DOHH2 (cell line): Measurements from ENCODE around the gene TOP2A.

Experiments
- H3F3A ChIP-seq: fragments of 200-600 bp; sonication (generic), shearing (Covaris generic); 2 replicates; pipeline ENCODE4 v1.6.0; 2016; ENCODE audit warnings: antibody characterized with exemption, mild to moderate bottlenecking; ENCODE audit not compliant: control insufficient read depth, insufficient read depth
- H3K27ac ChIP-seq: fragments of 200-600 bp; sonication (generic); 2 replicates; pipeline ENCODE4 v1.5.1; 2014; ENCODE audit warnings: low read depth, mild to moderate bottlenecking, low read length, moderate library complexity
- H3K27me3 ChIP-seq: fragments of 200-600 bp; sonication (generic); 2 replicates; pipeline ENCODE4 v1.6.1; 2014; ENCODE audit warnings: mild to moderate bottlenecking, low read length, mixed read lengths; ENCODE audit not compliant: control insufficient read depth
- H3K36me3 ChIP-seq: fragments of 200-600 bp; sonication (generic); 2 replicates; pipeline ENCODE4 v1.6.1; 2014; ENCODE audit warnings: mild to moderate bottlenecking, low read length, moderate library complexity, mixed read lengths; ENCODE audit not compliant: control insufficient read depth
- H3K4me1 ChIP-seq: fragments of 200-600 bp; sonication (generic); 2 replicates; pipeline ENCODE4 v1.6.1; 2014; ENCODE audit warnings: mild to moderate bottlenecking, low read length, mixed read lengths; ENCODE audit not compliant: control insufficient read depth
- H3K4me2 ChIP-seq: fragments of 200-600 bp; sonication (generic); 2 replicates; pipeline ENCODE4 v1.6.0; 2014; ENCODE audit warnings: mild to moderate bottlenecking, low read length, moderate library complexity
- H3K4me3 ChIP-seq: fragments of 200-600 bp; sonication (generic); 2 replicates; pipeline ENCODE4 v1.5.1; 2014; ENCODE audit warnings: mild to moderate bottlenecking, low read length, mixed read lengths
- H3K79me2 ChIP-seq: fragments of 200-600 bp; sonication (generic); 2 replicates; pipeline ENCODE4 v1.6.1; 2014; ENCODE audit warnings: mild to moderate bottlenecking, low read length, mixed read lengths; ENCODE audit not compliant: control insufficient read depth
- H3K9me2 ChIP-seq: fragments of 200-600 bp; sonication (generic); replicated peaks from 2 replicates; pipeline ENCODE4 v1.6.1; 2014; ENCODE audit warnings: mild to moderate bottlenecking, low read length, mixed read lengths; ENCODE audit not compliant: control insufficient read depth
- H3K9me3 ChIP-seq: fragments of 200-600 bp; sonication (generic); 2 replicates; pipeline ENCODE4 v1.6.1; 2014; ENCODE audit warnings: antibody characterized with exemption, low read length, mixed read lengths; ENCODE audit not compliant: control insufficient read depth, insufficient read depth
- H4K20me1 ChIP-seq: fragments of 200-600 bp; sonication (generic); 2 replicates; pipeline ENCODE4 v1.6.0; 2014; ENCODE audit warnings: low read depth, mild to moderate bottlenecking, antibody characterized with exemption, low read length, moderate library complexity; ENCODE audit not compliant: control insufficient read depth, insufficient read depth
- EZH2phosphoT487 ChIP-seq: fragments of 200-600 bp; sonication (generic); IDR thresholded peaks from 2 replicates; pipeline ENCODE4 v1.6.1; 2017; ENCODE audit warnings: borderline replicate concordance, mild to moderate bottlenecking, antibody characterized with exemption, low read length, moderate library complexity, mixed read lengths
- TF ChIP-seq, protein P1 (sequence below): fragments of 200-600 bp; sonication (generic); IDR thresholded peaks from one replicate; pipeline ENCODE4 v1.5.1; 2014; ENCODE audit warnings: antibody characterized with exemption, mild to moderate bottlenecking, low read depth, low read length; ENCODE audit not compliant: poor library complexity, severe bottlenecking

The TOP2A gene

DNA sequence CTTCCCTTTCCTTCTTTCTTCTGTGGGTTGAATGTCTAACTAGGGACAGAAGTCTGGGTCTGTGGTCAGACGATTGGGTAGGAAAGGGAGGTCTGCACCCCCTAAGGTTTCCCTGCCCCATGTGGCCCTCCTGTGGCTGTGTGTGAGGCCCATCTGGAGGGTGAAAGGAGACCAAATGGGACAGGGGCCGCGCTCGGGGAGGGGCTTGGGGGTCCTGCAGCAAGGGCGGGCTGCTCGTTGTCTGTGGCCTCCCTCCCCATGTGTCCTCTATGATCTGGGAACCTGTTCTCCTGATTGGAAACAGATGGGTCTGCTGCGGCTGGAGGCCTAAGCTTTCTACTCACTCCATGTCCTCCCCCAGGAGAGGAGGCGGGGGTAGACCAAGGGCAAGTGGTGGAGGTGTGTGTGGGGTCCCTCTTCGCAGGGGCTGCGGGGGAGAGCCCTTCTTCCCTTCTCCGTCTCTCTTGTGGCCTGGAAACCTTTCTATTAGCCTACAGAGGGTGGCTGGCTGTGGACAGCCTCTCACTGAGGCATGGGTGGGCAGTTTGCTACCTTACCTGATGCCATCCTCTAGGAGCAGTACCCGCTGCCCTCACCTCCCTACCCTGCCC lies 44.1 kb upstream of the TOP2A start:
- Histone ChIP-seq H3K4me2 (no peak overlapping the region), H3K27me3 (peaks cover 19% of the 10 kb centered on the region; the same call in 1 of the 2 replicates), H3K27ac (no peak overlapping the region), H3K4me3 (no peak overlapping the region), H3K4me1 (no peaks in the 10 kb centered on the region), H3K36me3 (no peaks in the 10 kb centered on the region), H3K9me2 (no peaks in the 10 kb centered on the region), H4K20me1 (no peaks in the 10 kb centered on the region), H3F3A (no peaks in the 10 kb centered on the region), H3K9me3 (no peaks in the 10 kb centered on the region), H3K79me2 (no peaks in the 10 kb centered on the region)
- TF ChIP-seq, protein P1, sequence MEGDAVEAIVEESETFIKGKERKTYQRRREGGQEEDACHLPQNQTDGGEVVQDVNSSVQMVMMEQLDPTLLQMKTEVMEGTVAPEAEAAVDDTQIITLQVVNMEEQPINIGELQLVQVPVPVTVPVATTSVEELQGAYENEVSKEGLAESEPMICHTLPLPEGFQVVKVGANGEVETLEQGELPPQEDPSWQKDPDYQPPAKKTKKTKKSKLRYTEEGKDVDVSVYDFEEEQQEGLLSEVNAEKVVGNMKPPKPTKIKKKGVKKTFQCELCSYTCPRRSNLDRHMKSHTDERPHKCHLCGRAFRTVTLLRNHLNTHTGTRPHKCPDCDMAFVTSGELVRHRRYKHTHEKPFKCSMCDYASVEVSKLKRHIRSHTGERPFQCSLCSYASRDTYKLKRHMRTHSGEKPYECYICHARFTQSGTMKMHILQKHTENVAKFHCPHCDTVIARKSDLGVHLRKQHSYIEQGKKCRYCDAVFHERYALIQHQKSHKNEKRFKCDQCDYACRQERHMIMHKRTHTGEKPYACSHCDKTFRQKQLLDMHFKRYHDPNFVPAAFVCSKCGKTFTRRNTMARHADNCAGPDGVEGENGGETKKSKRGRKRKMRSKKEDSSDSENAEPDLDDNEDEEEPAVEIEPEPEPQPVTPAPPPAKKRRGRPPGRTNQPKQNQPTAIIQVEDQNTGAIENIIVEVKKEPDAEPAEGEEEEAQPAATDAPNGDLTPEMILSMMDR = no peak
- no peak for TF ChIP-seq EZH2phosphoT487

DNA sequence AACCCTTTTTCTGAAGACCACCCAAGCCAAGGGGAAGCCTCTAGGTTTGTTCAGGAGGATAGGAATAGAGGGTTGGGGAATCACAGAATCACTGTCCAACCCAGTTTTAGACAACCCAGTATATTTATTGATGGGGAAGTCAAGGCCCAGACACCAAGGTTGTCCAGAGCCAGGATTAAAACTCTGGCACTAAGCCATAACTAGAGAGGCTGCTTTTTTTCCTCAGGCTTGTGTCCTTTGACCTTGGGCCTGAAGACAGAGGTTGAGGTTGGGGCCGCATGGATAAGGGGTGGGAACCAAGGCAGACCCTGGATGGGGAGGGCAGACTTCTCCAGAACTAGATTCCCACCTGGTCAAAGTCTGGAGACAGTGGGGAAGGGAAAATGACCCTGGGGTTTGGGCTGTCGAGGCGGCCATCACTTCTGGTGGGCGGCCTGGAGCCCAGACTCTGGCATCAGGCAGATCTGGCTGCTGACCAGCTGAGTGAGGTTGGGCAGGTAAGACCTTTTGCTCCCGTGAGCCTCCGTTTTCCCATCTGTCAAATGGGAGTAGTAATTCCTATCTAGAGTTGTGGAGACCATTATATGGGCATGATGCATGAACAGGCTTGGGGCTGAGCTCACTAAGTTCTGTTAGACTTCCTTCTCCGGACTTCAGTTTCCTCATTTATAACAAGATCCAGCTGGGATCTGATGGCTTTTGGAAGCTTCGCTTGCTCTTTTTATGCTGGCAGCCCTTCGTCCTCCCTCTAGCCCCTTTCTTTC lies 43.5 kb upstream of the TOP2A start:
- H3K9me3 ChIP-seq = no peaks in the 10 kb centered on the region
- TF ChIP-seq, protein P1 = no peak
- no peak for TF ChIP-seq EZH2phosphoT487
- H3K9me2 ChIP-seq = no peaks in the 10 kb centered on the region
- H3K4me2 ChIP-seq = no peak overlapping the region
- peaks cover 16% of the 10 kb centered on the region; the same call in 1 of the 2 replicates for H3K27me3 ChIP-seq
- no peaks in the 10 kb centered on the region for H3K36me3 ChIP-seq
- no peak overlapping the region for H3K27ac ChIP-seq
- no peaks in the 10 kb centered on the region for H3K79me2 ChIP-seq
- H3F3A ChIP-seq = no peaks in the 10 kb centered on the region
- H3K4me1 ChIP-seq = no peaks in the 10 kb centered on the region
- H4K20me1 ChIP-seq = no peaks in the 10 kb centered on the region
- H3K4me3 ChIP-seq = no peak overlapping the region

DNA sequence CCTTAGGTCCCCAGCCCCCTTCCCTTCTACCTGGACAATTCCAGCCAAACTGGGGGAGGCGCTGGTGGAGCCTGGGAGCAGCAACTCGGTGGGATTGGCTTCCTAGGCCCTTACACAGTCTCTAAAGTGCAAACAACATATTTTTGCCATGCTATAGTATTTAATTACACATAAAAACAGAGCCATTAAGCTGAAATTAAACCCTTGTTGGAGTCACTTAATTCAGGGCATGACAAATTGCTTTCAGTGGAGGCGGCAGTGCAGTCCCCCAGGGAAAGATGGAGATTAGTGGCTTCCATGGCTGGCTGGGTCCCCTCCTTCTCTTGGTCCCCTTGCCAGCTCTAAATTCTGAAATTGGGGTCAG lies 42.9 kb upstream of the TOP2A start:
- TF ChIP-seq, protein P1 = no peak
- TF ChIP-seq EZH2phosphoT487 = no peak
- H3K4me1 ChIP-seq = no peaks in the 10 kb centered on the region
- no peaks in the 10 kb centered on the region for H3F3A ChIP-seq
- H3K9me2 ChIP-seq = no peaks in the 10 kb centered on the region
- H3K36me3 ChIP-seq = no peaks in the 10 kb centered on the region
- no peaks in the 10 kb centered on the region for H4K20me1 ChIP-seq
- no peak overlapping the region for H3K4me2 ChIP-seq
- H3K27ac ChIP-seq = no peak overlapping the region
- peaks cover 16% of the 10 kb centered on the region; the same call in 1 of the 2 replicates for H3K27me3 ChIP-seq
- H3K79me2 ChIP-seq = no peaks in the 10 kb centered on the region
- H3K4me3 ChIP-seq = no peak overlapping the region
- no peaks in the 10 kb centered on the region for H3K9me3 ChIP-seq
